Stomach (tissue), 19 donors: ENCODE data around the gene SMCHD1. TPM values are rescaled to one million over a fixed set of nuclear protein-coding genes. Genes with fewer than 3 reads are reported as not detected.

Experiments used
- DNase-seq, 2 donors: peaks; one replicate each; pipeline versions ENCODE4 v3.0.0 to v3.0.0-alpha.2; 2013 to 2019
- H3K27ac ChIP-seq, 5 donors: fragments of 200-600 bp in 4 of 5; sonication (generic) in 4 of 5; one replicate each; pipeline ENCODE4 v1.5.1; 2013 to 2019; ENCODE audit warnings: mild to moderate bottlenecking in 1 of 5, moderate library complexity in 1 of 5
- H3K27me3 ChIP-seq, 3 donors: fragments of 200-600 bp; sonication (generic); one replicate each; pipeline ENCODE4 v1.5.1; 2017 to 2019; ENCODE audit warnings: mixed run types in 1 of 3
- H3K36me3 ChIP-seq, 4 donors: fragments of 200-600 bp; sonication (generic); 1 replicate in 3 of 4; 2 replicates in 1 of 4; pipeline ENCODE4 v1.5.1; 2016 to 2019
- H3K4me1 ChIP-seq, 4 donors: fragments of 200-600 bp; sonication (generic); one replicate each; pipeline ENCODE4 v1.5.1; 2016 to 2019
- H3K4me3 ChIP-seq, 4 donors: fragments of 200-600 bp; sonication (generic) in 3 of 4; one replicate each; pipeline ENCODE4 v1.5.1; 2016 to 2019; ENCODE audit warnings: mild to moderate bottlenecking in 1 of 4
- H3K9me3 ChIP-seq, 4 donors: fragments of 200-600 bp; sonication (generic); one replicate each; pipeline ENCODE4 v1.5.1; 2016 to 2019
- CTCF ChIP-seq, 7 experiments: fragments of 450-650 bp in 4 of 7; fragments of 200-600 bp in 3 of 7; sonication (generic) in 3 of 7; IDR thresholded peaks; one replicate each; pipeline ENCODE4 v1.5.1; 2016 to 2019; ENCODE audit warnings: antibody characterized with exemption in 7 of 7, control low read depth in 2 of 7, mild to moderate bottlenecking in 1 of 7
- EP300 ChIP-seq: sonication (generic); formaldehyde crosslinking; IDR thresholded peaks from one replicate; pipeline ENCODE4 v1.6.1; 2017; ENCODE audit warnings: antibody characterized with exemption
- POLR2A ChIP-seq, 4 donors: fragments of 450-650 bp; IDR thresholded peaks; one replicate each; pipeline ENCODE4 v1.6.1; 2016; ENCODE audit warnings: antibody characterized with exemption in 4 of 4, control low read depth in 2 of 4, mild to moderate bottlenecking in 1 of 4, moderate library complexity in 1 of 4
- POLR2AphosphoS5 ChIP-seq, 3 donors: sonication (generic); formaldehyde crosslinking; IDR thresholded peaks; one replicate each; pipeline ENCODE4 v1.6.1; 2016; ENCODE audit warnings: antibody characterized with exemption in 3 of 3
- WGBS, 5 donors: extraction: QIAGEN DNeasy Blood & Tissue Kit in 3 of 5; methylation state at CpG; one replicate each; pipeline versions ENCODE4 v1.1.5 to v1.1.7; 2013 to 2018; 5-methylcytosine and 5-hydroxymethylcytosine counted together
- intact Hi-C: fragments of 100-400 bp; cut with DNase I; formaldehyde crosslinking; loops from one replicate; pipeline ENCODE4 v1.15.1; 2023; ENCODE audit warnings: low total_unique reads
- long read RNA-seq, 10 donors: transcript quantifications; one replicate each; lab custom pipeline, GENCODE V29; 2026
- polyA plus RNA-seq, 3 donors: library from polyadenylated mRNA; stranded (reverse); fragments of 200-250 nt; gene quantifications; one replicate each; pipeline ENCODE4 v1.2.3, GENCODE V29; 2013
- total RNA-seq, 5 donors: library from RNA; depleted of rRNA; stranded (reverse); fragments of >200 nt; gene quantifications; one replicate each; pipeline versions ENCODE4 v1.1.0 to v1.2.3, GENCODE V29; 2014 to 2016
- donor health status: healthy with polysubstance abuse.
- donor health status: Bipolar disorder and iron deficiency.
- donor health status: healthy.

Gene SMCHD1
- total RNA-seq = 100 to 1,000 TPM in 3 of 5 donors, 10 to 100 TPM in 2; 53.6 to 377 (median 107) TPM
- polyA plus RNA-seq = 1 to 10 TPM; 5.0 to 8.1 (median 5.7) TPM
- long read RNA-seq, donor 1, partial matches to known transcripts = 17 of 18 reads
- long read RNA-seq, donor 1, other reads (novel, unspliced or antisense) = 0 of 18 reads
- long read RNA-seq, donor 2, partial matches to known transcripts = 5 of 5 reads
- long read RNA-seq, donor 2, other reads (novel, unspliced or antisense) = 0 of 5 reads
- long read RNA-seq, donor 3, partial matches to known transcripts = 0 of 1 reads
- long read RNA-seq, donor 3, other reads (novel, unspliced or antisense) = 0 of 1 reads
- long read RNA-seq, donor 4 = 0 reads
- long read RNA-seq, donor 5, partial matches to known transcripts = 6 of 6 reads
- long read RNA-seq, donor 5, other reads (novel, unspliced or antisense) = 0 of 6 reads
- long read RNA-seq, donor 6, partial matches to known transcripts = 58 of 62 reads
- long read RNA-seq, donor 6, other reads (novel, unspliced or antisense) = 0 of 62 reads
- long read RNA-seq, donor 7, partial matches to known transcripts = 5 of 6 reads
- long read RNA-seq, donor 7, other reads (novel, unspliced or antisense) = 0 of 6 reads
- long read RNA-seq, donor 8, partial matches to known transcripts = 18 of 18 reads
- long read RNA-seq, donor 8, other reads (novel, unspliced or antisense) = 0 of 18 reads
- long read RNA-seq, donor 9, partial matches to known transcripts = 19 of 19 reads
- long read RNA-seq, donor 9, other reads (novel, unspliced or antisense) = 0 of 19 reads
- long read RNA-seq, donor 10, partial matches to known transcripts = 7 of 7 reads
- long read RNA-seq, donor 10, other reads (novel, unspliced or antisense) = 0 of 7 reads

DNA sequence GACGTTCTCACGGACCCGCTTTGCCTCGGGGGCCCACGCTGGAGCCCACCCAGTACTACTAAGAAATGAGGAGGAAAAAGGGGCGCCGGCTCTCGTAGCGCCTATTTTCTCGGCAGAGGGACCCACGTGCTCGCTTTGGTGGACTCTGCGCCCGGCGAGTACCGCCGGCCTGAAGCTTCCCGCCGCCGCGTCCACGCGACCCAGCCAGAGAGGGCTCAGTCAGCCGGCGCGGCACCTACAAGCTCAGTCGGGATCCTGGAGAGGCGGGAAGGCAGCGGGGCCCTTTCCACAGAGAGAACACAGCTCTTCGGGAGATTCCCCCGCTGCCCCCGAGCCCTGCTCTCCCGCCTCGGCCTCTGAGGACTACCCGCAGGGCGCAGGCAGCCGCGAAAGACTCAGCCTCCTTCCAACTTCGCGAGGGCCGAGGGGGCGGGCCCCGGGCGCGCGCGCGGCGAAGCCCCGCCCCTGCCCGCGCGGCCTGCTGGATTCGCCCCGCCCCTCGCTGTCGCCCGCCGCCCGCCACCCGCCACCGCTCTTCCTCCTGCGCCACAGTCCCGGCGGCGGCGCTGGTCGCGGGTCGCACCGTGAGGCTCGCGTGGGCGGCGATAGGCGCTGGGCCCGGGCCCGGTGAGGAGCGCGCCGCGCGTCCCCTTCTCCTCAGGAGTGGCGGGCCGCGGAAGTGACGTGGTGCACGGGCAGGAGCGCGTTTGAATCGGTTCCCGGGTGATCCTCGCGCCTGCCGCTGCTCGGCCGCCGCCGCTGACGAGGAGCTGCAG, at the start of gene SMCHD1:
SMCHD1 (plus strand) TSS at position 549 of the 776 bp plus-strand sequence. CDS start 350 bp downstream, outside the sequence.
- Histone ChIP-seq H3K27me3 (no peaks in the 10 kb centered on the region), H3K36me3 (no peaks in the 10 kb centered on the region), H3K4me3 (peak within 1 kb of the TSS; percentile 77 to 93 (median 86)), H3K4me1 (peaks cover 15 to 52% (median 36%) of the 10 kb centered on the region in 4 donors), H3K9me3 (no peaks in the 10 kb centered on the region), H3K27ac (peak within 1 kb of the TSS; percentile 93 to 99 (median 98))
- WGBS, 5 donors = 0 to 1% (median 0%) methylated on average over 43 to 100 of the region's 100 CpGs
- DNase-seq = peak; percentile 92 to 95
- TF ChIP-seq POLR2AphosphoS5 (IDR thresholded peaks at IDR 0.05) (peak; percentile 65 to 99 (median 98)), CTCF (IDR thresholded peaks at IDR 0.05) (no peak)
- intact Hi-C loops = loop anchor here (10.0 kb wide), 1 partner anchor 81 kb away; the partner anchor contains the start of genes METTL4 and NDC80

DNA sequence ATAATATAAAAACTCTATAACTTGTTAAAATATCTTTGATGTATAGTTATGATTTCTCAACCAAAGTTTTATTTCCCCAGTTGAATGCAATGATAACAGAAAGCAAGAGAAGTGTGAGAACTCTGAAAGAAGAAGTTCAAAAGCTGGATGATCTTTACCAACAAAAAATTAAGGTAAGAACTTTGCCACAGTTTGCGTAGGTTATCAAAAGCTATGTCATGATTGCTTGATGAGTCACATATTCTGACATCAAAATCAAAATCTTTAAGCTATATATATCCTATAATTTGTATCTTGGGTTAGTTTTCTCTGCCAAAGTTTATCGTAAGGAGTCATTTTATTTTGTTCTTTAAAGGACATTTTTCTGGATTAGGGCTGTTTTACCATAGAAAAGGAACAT, 49.2 kb upstream of the SMCHD1 start:
- intact Hi-C loops = no loop called here

DNA sequence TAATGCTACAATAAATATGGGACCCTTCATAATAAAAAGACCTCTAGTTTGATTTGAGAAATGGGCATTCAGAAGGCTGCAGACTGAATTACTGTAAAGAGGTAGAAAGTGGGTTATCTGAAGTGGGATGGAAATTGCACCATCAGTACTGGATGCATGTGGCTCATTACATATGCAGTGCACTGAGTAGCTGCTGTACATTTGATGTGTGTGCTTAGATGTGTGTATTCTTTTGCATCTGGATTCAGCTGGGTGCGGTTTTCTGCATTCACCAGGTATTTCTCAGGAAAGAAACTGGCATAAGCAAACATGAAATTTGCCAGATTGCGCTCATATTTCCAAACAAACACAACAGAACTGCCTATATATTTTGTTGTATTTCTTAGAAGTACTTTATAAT, 45.9 kb upstream of the SMCHD1 start:
- no peak for DNase-seq
- TF ChIP-seq EP300 (no peak), POLR2AphosphoS5 (IDR thresholded peaks at IDR 0.05) (no peak), POLR2A (IDR thresholded peaks at IDR 0.05) (no peak), CTCF (IDR thresholded peaks at IDR 0.05) (no peak)
- Histone ChIP-seq H3K27ac (no peak overlapping the region), H3K9me3 (no peaks in the 10 kb centered on the region), H3K4me1 (peaks cover 0 to 15% (median 0%) of the 10 kb centered on the region in 4 donors), H3K27me3 (no peaks in the 10 kb centered on the region), H3K4me3 (no peak overlapping the region), H3K36me3 (peaks cover 0 to 5% (median 0%) of the 10 kb centered on the region in 4 donors)
- WGBS, 5 donors = 86 to 99% (median 93%) methylated on average over 2 of the region's 2 CpGs
- intact Hi-C loops = no loop called here

More for the DNA sequence above, 49.2 kb upstream of the SMCHD1 start:
- Histone ChIP-seq H3K9me3 (no peaks in the 10 kb centered on the region), H3K27ac (peak overlapping the region in 4 of 5 donors; percentile 11 to 78 (median 57)), H3K36me3 (peaks cover 0 to 4% (median 0%) of the 10 kb centered on the region in 4 donors), H3K4me3 (no peak overlapping the region), H3K4me1 (peaks cover 0 to 15% (median 0%) of the 10 kb centered on the region in 4 donors), H3K27me3 (no peaks in the 10 kb centered on the region)
- no peak for DNase-seq
- TF ChIP-seq EP300 = no peak
- no peak for TF ChIP-seq POLR2A (IDR thresholded peaks at IDR 0.05)
- no peak for TF ChIP-seq POLR2AphosphoS5 (IDR thresholded peaks at IDR 0.05)
- TF ChIP-seq CTCF (IDR thresholded peaks at IDR 0.05) = no peak
- 58 to 77% (median 67%) methylated on average over 2 of the region's 2 CpGs for WGBS, 5 donors
